NCI-H2196 (cell line): ENCODE results near the gene HEPN1.

Experiments used
- DNase-seq: peaks from one replicate; lab custom pipeline; 2025; ENCODE audit not compliant: unreplicated experiment; lab: John Stamatoyannopoulos, UW

HEPN1 gene

GRCh38 chr11:124884869-124885479 is 34.1 kb upstream of the HEPN1 start:
- no peak for DNase-seq

GRCh38 chr11:124886476-124886875 is 32.6 kb upstream of the HEPN1 start:
- no peak for DNase-seq

GRCh38 chr11:124886978-124887666 is 31.9 kb upstream of the HEPN1 start:
- no peak for DNase-seq

GRCh38 chr11:124887667-124888013 is 31.4 kb upstream of the HEPN1 start:
- DNase-seq = no peak

- DNase-seq = no peak
These were observed 29.6 kb upstream of the HEPN1 start for GRCh38 chr11:124889191-124890091.

- no peak for DNase-seq
These were observed 28.9 kb upstream of the HEPN1 start for GRCh38 chr11:124890151-124890550.

GRCh38 chr11:124890683-124891372 is 28.2 kb upstream of the HEPN1 start:
- DNase-seq = no peak

GRCh38 chr11:124891373-124891861 is 27.6 kb upstream of the HEPN1 start:
- DNase-seq = no peak

GRCh38 chr11:124892146-124892545 is 26.9 kb upstream of the HEPN1 start:
- DNase-seq = no peak

GRCh38 chr11:124892750-124893454 is 26.1 kb upstream of the HEPN1 start:
- DNase-seq = no peak

- no peak for DNase-seq
These were observed 25.2 kb upstream of the HEPN1 start for GRCh38 chr11:124893781-124894401.

- no peak for DNase-seq
These were observed 24.2 kb upstream of the HEPN1 start for GRCh38 chr11:124894606-124895430.

GRCh38 chr11:124895471-124895971 is 23.5 kb upstream of the HEPN1 start:
- DNase-seq = no peak

GRCh38 chr11:124896071-124896750 is 22.8 kb upstream of the HEPN1 start:
- no peak for DNase-seq

GRCh38 chr11:124896821-124897391 is 22.1 kb upstream of the HEPN1 start:
- no peak for DNase-seq

- DNase-seq = no peak
These were observed 21.3 kb upstream of the HEPN1 start, which contains the start of gene ROBO4 for GRCh38 chr11:124897674-124898262. TSS of gene ROBO4 (minus strand) at chr11:124897865. CDS start at chr11:124897795, 70 bp downstream.

GRCh38 chr11:124898263-124898680 is 20.8 kb upstream of the HEPN1 start:
- DNase-seq = no peak

GRCh38 chr11:124898711-124899110 is 20.3 kb upstream of the HEPN1 start:
- no peak for DNase-seq
